Neural crest cell (in vitro differentiated cells): ENCODE results near the gene CTRB1. TPM values are rescaled to one million over a fixed set of nuclear protein-coding genes. Genes with fewer than 3 reads are reported as not detected.
"Not testable (repeated sequence)": the region's sequence is repeated elsewhere in the genome, so short reads cannot be mapped to it uniquely, and the experiment has no call there.

Source experiments
- DNase-seq: peaks from one replicate; pipeline ENCODE4 v3.0.0; 2021; ENCODE audit warnings: low read depth, mixed read lengths, low spot score
- H3K27ac Mint-ChIP-seq: one replicate; pipeline ENCODE4 v1.8.0; 2021; ENCODE audit warnings: mild to moderate bottlenecking, mixed read lengths; ENCODE audit not compliant: unreplicated experiment
- H3K27me3 Mint-ChIP-seq: 2 replicates; pipeline ENCODE4 v1.8.0; 2021; ENCODE audit warnings: low read depth, mild to moderate bottlenecking, mixed read lengths
- H3K36me3 Mint-ChIP-seq: 2 replicates; pipeline ENCODE4 v1.8.0; 2021; ENCODE audit warnings: low read depth, mild to moderate bottlenecking, mixed read lengths
- H3K4me1 Mint-ChIP-seq: 2 replicates; pipeline ENCODE4 v1.8.0; 2021; ENCODE audit warnings: mixed read lengths
- H3K4me3 Mint-ChIP-seq: one replicate; pipeline ENCODE4 v1.8.0; 2021; ENCODE audit warnings: mild to moderate bottlenecking, mixed read lengths
- H3K9me3 Mint-ChIP-seq: 2 replicates; pipeline ENCODE4 v1.8.0; 2021; ENCODE audit warnings: mixed read lengths
- total RNA-seq: library from RNA; stranded (reverse); gene quantifications from 2 replicates; pipeline ENCODE4 v1.2.1, GENCODE V29; 2021
- TF ChIP-seq, protein P1 (sequence below): fragments of 200-600 bp; sonication (generic); conservative IDR thresholded peaks from 2 replicates; pipeline ENCODE4 v1.5.0; 2021; ENCODE audit warnings: antibody characterized with exemption, mild to moderate bottlenecking

CTRB1 gene
- total RNA-seq, 1 donor from 2014 or later = not detected

DNA sequence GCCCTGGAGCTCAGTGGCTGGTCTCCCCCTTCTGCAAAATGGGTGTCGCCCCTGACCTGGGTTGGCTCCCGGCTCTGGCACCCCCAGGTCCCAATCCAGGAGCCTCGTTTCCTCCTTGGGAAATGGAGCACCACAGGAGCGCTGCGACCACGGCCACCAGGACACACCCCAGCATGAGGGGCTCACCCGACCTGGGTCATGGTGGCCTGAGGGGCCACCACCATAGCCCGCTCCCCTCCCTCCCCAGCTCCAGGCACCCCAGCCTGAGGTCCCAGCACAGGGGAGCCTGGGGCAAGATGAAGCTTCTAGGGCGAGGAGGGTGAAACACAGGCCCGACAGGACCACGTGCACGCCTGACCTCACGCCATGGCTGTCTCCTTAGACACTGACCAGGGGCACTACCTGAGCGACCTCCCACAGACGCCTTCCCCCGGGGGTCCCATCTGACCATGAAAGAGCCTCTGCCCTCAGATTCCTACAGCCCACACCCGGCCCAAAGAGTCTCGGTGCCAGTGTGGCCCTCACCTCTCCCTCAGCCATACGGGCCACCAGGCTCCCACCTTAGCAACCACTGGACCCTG, 20.8 kb downstream of the CTRB1 start:
- H3K27me3 Mint-ChIP-seq = no peaks in the 10 kb centered on the region
- H3K27ac Mint-ChIP-seq = no peak overlapping the region
- no peaks in the 10 kb centered on the region for H3K9me3 Mint-ChIP-seq
- no peak for DNase-seq
- TF ChIP-seq, protein P1, sequence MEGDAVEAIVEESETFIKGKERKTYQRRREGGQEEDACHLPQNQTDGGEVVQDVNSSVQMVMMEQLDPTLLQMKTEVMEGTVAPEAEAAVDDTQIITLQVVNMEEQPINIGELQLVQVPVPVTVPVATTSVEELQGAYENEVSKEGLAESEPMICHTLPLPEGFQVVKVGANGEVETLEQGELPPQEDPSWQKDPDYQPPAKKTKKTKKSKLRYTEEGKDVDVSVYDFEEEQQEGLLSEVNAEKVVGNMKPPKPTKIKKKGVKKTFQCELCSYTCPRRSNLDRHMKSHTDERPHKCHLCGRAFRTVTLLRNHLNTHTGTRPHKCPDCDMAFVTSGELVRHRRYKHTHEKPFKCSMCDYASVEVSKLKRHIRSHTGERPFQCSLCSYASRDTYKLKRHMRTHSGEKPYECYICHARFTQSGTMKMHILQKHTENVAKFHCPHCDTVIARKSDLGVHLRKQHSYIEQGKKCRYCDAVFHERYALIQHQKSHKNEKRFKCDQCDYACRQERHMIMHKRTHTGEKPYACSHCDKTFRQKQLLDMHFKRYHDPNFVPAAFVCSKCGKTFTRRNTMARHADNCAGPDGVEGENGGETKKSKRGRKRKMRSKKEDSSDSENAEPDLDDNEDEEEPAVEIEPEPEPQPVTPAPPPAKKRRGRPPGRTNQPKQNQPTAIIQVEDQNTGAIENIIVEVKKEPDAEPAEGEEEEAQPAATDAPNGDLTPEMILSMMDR = no peak
- no peak overlapping the region for H3K4me3 Mint-ChIP-seq
- peaks cover 4% of the 10 kb centered on the region for H3K36me3 Mint-ChIP-seq
- peaks cover 53% of the 10 kb centered on the region for H3K4me1 Mint-ChIP-seq

DNA sequence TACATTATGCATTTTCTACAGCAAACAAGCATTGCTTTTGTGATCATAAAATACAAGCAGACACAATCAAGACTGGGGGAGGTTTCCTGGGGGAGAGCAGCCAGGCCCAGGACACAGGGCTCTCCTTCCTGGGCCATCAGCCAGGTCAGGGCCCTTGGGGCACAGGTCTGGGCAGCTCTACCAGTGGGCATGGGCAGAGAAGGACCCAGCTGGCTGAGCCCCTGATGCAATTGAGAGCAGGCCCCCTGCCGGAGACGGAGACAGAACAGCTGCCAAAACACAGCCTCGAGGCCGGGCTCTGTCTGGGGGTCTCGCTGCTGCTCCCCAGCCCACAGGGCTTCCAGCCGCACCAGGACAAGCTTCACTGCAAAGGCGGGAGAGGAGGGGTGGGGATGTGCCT, 21.8 kb downstream of the CTRB1 start:
- H3K36me3 Mint-ChIP-seq = not testable (repeated sequence)

DNA sequence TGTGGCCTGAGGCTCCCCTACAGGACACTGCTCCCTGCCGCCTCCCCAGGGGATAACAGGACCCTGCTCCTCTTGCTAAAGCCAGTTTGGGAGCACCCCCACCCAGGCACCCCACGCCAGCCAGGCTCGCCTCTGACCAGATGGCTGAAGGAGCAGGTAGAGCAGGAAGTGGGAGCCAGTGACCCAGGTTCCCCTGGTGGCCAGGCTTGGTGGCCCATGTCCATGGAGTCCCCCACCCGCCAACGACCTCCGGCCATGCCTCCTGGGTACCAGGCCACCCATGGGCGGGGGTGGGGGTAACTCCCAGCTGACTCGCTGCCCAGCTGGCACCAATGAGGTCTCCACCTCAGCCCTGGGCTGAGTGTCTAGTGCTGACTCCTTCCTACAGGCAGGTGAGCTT, 22.6 kb downstream of the CTRB1 start:
- DNase-seq = no peak
- H3K9me3 Mint-ChIP-seq = no peaks in the 10 kb centered on the region
- TF ChIP-seq, protein P1 = no peak
- H3K4me1 Mint-ChIP-seq = peaks cover 61% of the 10 kb centered on the region
- no peak overlapping the region for H3K4me3 Mint-ChIP-seq
- no peak overlapping the region for H3K27ac Mint-ChIP-seq
- H3K27me3 Mint-ChIP-seq = no peaks in the 10 kb centered on the region
- no peaks in the 10 kb centered on the region for H3K36me3 Mint-ChIP-seq

More for the DNA sequence above, 21.8 kb downstream of the CTRB1 start:
- H3K27ac Mint-ChIP-seq, H3K9me3 Mint-ChIP-seq, DNase-seq, H3K27me3 Mint-ChIP-seq: not testable (repeated sequence)
- H3K4me1 Mint-ChIP-seq = peaks cover 59% of the 10 kb centered on the region
- H3K4me3 Mint-ChIP-seq = peak overlapping the region; percentile 57

DNA sequence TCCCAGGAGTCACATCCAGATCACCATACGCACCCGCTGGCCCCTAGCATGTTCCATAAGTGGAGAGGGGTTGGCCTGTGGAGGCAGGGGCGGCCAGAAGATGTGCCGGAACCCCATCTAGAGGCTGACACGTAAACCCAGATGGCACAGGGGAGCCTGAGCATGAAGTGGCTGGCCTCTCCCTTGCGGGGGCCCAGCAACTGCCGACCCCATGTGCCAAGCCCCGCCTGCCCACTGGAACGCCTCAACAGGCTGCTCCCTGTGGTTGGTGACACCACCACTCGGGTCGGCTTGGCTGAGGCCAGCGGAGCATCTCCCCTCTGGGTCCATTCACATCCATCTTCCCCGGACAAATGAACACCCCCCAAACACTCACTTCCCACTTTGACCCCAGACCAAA, 23.2 kb downstream of the CTRB1 start:
- TF ChIP-seq, protein P1 = no peak
- peak overlapping the region; percentile 57 for H3K27ac Mint-ChIP-seq
- no peaks in the 10 kb centered on the region for H3K36me3 Mint-ChIP-seq
- H3K4me1 Mint-ChIP-seq = peaks cover 66% of the 10 kb centered on the region
- no peak for DNase-seq
- no peaks in the 10 kb centered on the region for H3K9me3 Mint-ChIP-seq
- no peaks in the 10 kb centered on the region for H3K27me3 Mint-ChIP-seq
- no peak overlapping the region for H3K4me3 Mint-ChIP-seq

DNA sequence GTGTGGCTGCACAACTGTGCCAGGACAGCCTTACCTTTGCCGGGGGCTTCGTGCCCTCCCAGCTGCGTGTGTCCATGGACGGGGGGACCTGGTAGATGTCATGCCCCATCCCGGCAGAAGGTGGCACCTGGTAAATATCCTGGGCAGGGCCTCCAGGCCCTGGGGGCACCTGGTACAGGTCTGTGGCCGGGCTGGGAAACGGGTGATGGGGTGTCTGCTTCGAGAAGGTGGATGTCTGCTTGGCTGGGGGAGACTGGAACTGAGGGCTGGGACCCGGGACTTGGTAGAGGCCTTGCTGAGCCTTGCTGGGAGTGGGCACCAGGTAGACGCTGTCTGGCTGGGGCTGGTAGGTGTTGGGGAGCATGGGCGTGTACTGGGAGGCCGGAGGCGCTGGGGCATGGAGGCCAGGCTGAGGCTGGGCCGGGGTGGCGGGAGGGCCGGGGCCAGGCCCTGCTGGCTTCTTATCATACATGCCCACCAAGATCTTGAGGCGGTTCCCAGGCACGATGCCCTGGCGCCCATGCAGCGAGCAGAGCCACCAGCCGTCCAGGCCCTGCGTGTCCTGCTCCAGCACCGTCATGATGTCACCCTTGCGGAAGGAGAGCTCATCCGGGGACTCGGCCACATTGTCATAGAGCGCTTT, 23.8 kb downstream of the CTRB1 start:
- not testable (repeated sequence) for H3K9me3 Mint-ChIP-seq, H3K27ac Mint-ChIP-seq, H3K4me3 Mint-ChIP-seq, DNase-seq, H3K36me3 Mint-ChIP-seq, H3K27me3 Mint-ChIP-seq
- H3K4me1 Mint-ChIP-seq = peaks cover 70% of the 10 kb centered on the region

DNA sequence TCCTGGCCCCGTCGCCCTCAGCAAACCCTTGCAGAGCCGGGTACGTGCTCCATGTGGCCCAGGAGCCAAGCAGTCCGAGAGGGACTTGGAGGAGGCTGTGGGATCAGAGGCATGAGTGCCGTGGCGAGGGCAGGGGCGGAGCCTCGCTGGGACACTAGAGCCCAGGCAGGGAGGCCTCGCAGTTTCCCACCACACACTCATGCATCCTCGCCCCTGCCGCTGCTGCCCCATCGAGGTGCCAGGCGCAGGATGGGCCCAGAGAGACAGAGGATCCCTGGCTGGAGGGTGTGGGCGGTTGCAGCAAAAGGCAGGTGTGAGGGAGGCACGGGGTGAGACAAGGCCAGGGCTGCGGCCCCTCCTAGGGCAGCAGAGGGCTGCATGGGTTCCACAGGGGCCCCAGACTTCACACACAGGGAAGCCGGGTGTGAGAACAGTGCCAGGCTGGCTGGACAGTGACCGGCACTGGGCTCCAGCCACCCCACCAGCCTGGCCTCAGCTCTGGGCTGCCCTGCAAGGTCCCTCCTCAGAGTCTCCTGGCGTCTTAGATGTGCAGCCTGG, 25.0 kb downstream of the CTRB1 start:
- H3K4me3 Mint-ChIP-seq = peak overlapping the region; percentile 69
- no peaks in the 10 kb centered on the region for H3K9me3 Mint-ChIP-seq

More for the DNA sequence above, 25.0 kb downstream of the CTRB1 start:
- Mint-ChIP-seq H3K36me3 (no peaks in the 10 kb centered on the region), H3K27me3 (no peaks in the 10 kb centered on the region), H3K27ac (peak overlapping the region; percentile 50), H3K4me1 (peaks cover 75% of the 10 kb centered on the region)
- TF ChIP-seq, protein P1 = no peak
- DNase-seq = no peak
